OCI-LY3 (cell line): ENCODE results near the gene MGAT4B.

Source experiments
- H2AFZ ChIP-seq: fragments of 200-600, 300-600 bp; shearing (Covaris generic); 2 replicates; pipeline ENCODE4 v1.6.0; 2014; ENCODE audit warnings: antibody characterized with exemption, low read depth, low read length
- H3K27ac ChIP-seq: fragments of 200-600, 300-600 bp; sonication (generic); 2 replicates; pipeline ENCODE4 v1.5.1; 2014; ENCODE audit warnings: mild to moderate bottlenecking, low read length, moderate library complexity, mixed read lengths
- H3K27me3 ChIP-seq: fragments of 200-600, 300-600 bp; sonication (generic); 2 replicates; pipeline ENCODE4 v1.6.1; 2014; ENCODE audit warnings: low read depth, low read length, mixed read lengths
- H3K36me3 ChIP-seq: fragments of 200-600, 300-600 bp; sonication (generic); replicated peaks from 2 replicates; pipeline ENCODE3; 2014; ENCODE audit warnings: low read depth, low read length, mixed read lengths
- H3K4me1 ChIP-seq: fragments of 300-600, 200-600 bp; sonication (generic); 2 replicates; pipeline ENCODE4 v1.6.1; 2014; ENCODE audit warnings: low read length, mixed read lengths
- H3K4me2 ChIP-seq: fragments of 200-600, 300-600 bp; sonication (generic); 2 replicates; pipeline ENCODE4 v1.6.1; 2014; ENCODE audit warnings: low read length, mixed read lengths
- H3K4me3 ChIP-seq: fragments of 300-600, 200-600 bp; sonication (generic); 2 replicates; pipeline ENCODE4 v1.5.1; 2014; ENCODE audit warnings: antibody characterized with exemption, mild to moderate bottlenecking, low read length, moderate library complexity
- H3K79me2 ChIP-seq: fragments of 300-600, 200-600 bp; shearing (Covaris generic); 2 replicates; pipeline ENCODE4 v1.6.1; 2014; ENCODE audit warnings: mild to moderate bottlenecking, low read length, mixed read lengths
- H3K9ac ChIP-seq: fragments of 300-600, 200-600 bp; shearing (Covaris generic); 2 replicates; pipeline ENCODE4 v1.6.0; 2014; ENCODE audit warnings: mild to moderate bottlenecking, low read length, moderate library complexity
- H3K9me3 ChIP-seq: fragments of 200-600, 300-600 bp; shearing (Covaris generic); 2 replicates; pipeline ENCODE4 v1.6.1; 2014; ENCODE audit warnings: low read length, mixed read lengths; ENCODE audit not compliant: insufficient read depth
- H4K20me1 ChIP-seq: fragments of 200-600, 300-600 bp; sonication (generic); 2 replicates; pipeline ENCODE4 v1.6.1; 2016; ENCODE audit warnings: low read length, mixed read lengths; ENCODE audit not compliant: insufficient read depth
- EZH2phosphoT487 ChIP-seq: fragments of 200-600 bp; shearing (Covaris generic); IDR thresholded peaks from 2 replicates; pipeline ENCODE4 v1.6.1; 2018; ENCODE audit warnings: antibody characterized with exemption, mixed run types, low read depth
- TF ChIP-seq, protein P1 (sequence below): fragments of 200-600, 300-600 bp; sonication (generic); IDR thresholded peaks from 2 replicates; pipeline ENCODE4 v1.5.1; 2014; ENCODE audit warnings: antibody characterized with exemption, low read length, low read depth

Gene MGAT4B

DNA sequence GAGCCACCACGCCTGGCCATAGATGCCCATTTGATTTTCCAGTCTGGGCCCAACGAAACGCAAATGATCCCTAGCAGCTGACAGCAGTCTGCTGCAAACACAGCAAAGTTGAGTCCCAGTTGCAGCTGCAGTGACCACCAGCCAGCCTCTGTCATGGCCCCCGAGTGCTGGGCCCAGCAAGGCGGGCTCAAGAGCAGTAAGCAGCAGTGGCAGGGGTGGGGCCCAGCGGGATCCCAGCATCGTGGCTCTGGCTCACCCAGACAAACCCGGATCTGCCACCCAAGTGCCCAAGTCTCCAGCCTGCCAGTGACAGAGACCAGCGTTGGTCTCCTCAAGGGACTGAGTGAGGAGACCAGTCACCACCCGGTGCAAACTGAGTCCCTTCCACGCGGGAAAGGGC is 19.8 kb downstream of the MGAT4B start:
- no peaks in the 10 kb centered on the region for H3K36me3 ChIP-seq
- no peak overlapping the region for H3K4me2 ChIP-seq
- H3K9ac ChIP-seq: no peak overlapping the region
- H2AFZ ChIP-seq: no peak overlapping the region
- no peaks in the 10 kb centered on the region for H3K79me2 ChIP-seq
- H3K27me3 ChIP-seq: no peaks in the 10 kb centered on the region
- H3K4me3 ChIP-seq: no peak overlapping the region
- no peaks in the 10 kb centered on the region for H3K9me3 ChIP-seq
- H4K20me1 ChIP-seq: no peaks in the 10 kb centered on the region
- H3K4me1 ChIP-seq: no peaks in the 10 kb centered on the region
- H3K27ac ChIP-seq: no peak overlapping the region
- TF ChIP-seq, protein P1, sequence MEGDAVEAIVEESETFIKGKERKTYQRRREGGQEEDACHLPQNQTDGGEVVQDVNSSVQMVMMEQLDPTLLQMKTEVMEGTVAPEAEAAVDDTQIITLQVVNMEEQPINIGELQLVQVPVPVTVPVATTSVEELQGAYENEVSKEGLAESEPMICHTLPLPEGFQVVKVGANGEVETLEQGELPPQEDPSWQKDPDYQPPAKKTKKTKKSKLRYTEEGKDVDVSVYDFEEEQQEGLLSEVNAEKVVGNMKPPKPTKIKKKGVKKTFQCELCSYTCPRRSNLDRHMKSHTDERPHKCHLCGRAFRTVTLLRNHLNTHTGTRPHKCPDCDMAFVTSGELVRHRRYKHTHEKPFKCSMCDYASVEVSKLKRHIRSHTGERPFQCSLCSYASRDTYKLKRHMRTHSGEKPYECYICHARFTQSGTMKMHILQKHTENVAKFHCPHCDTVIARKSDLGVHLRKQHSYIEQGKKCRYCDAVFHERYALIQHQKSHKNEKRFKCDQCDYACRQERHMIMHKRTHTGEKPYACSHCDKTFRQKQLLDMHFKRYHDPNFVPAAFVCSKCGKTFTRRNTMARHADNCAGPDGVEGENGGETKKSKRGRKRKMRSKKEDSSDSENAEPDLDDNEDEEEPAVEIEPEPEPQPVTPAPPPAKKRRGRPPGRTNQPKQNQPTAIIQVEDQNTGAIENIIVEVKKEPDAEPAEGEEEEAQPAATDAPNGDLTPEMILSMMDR: no peak

DNA sequence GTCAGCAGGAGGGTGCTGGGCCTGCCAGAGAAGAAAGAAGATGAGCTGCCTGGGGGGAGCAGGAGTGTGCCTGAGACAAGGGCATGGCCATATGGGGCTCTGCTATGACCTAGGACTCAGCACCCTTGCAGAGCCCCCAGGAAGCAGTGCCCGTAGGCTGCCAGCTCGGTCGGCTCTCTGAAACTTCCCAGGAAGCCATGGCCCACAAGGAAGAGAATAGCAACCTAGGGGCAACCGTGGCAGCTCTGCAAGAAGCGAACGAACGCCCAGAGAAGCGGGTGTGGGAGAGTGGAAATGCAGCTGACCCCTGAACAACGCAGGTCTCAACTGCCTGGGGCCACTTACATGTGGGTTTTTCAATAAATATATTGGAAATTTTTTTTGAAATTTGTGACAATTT is 23.5 kb downstream of the MGAT4B start:
- H3K79me2 ChIP-seq: no peaks in the 10 kb centered on the region
- H3K4me1 ChIP-seq: no peaks in the 10 kb centered on the region
- H3K27me3 ChIP-seq: no peaks in the 10 kb centered on the region
- H3K9me3 ChIP-seq: no peaks in the 10 kb centered on the region
- no peak overlapping the region for H3K9ac ChIP-seq
- no peak overlapping the region for H3K4me2 ChIP-seq
- no peak overlapping the region for H3K4me3 ChIP-seq
- H2AFZ ChIP-seq: no peak overlapping the region
- TF ChIP-seq EZH2phosphoT487: no peak
- H4K20me1 ChIP-seq: no peaks in the 10 kb centered on the region
- H3K36me3 ChIP-seq: peaks cover 3% of the 10 kb centered on the region
- H3K27ac ChIP-seq: no peak overlapping the region

DNA sequence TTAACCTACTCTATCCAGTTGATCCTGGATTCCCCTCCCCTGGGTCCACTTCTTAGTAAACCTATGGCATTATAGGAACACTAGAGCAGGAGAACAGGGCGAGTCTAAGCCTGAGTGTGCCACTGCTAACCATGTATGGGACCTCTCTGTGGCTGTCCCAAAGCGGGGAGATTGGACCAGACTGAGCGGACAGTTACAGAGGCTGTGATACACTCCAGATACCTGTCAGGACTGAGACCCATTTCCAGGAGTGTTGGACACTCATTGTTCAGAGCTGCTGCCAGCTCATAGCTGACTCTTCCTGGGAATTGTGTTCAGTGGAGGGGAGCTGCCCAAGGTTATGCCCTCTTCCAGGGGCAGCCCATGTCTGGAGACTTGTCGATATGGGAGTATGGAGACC is 24.8 kb downstream of the MGAT4B start:
- H3K9ac ChIP-seq: no peak overlapping the region
- no peak overlapping the region for H3K4me3 ChIP-seq
- H3K27ac ChIP-seq: no peak overlapping the region
- TF ChIP-seq, protein P1: no peak
- TF ChIP-seq EZH2phosphoT487: no peak
- no peaks in the 10 kb centered on the region for H3K79me2 ChIP-seq
- no peak overlapping the region for H3K4me2 ChIP-seq
- H3K4me1 ChIP-seq: no peaks in the 10 kb centered on the region
- peaks cover 6% of the 10 kb centered on the region for H3K36me3 ChIP-seq
- no peak overlapping the region for H2AFZ ChIP-seq
- H3K9me3 ChIP-seq: no peaks in the 10 kb centered on the region
- H3K27me3 ChIP-seq: no peaks in the 10 kb centered on the region
- H4K20me1 ChIP-seq: no peaks in the 10 kb centered on the region

DNA sequence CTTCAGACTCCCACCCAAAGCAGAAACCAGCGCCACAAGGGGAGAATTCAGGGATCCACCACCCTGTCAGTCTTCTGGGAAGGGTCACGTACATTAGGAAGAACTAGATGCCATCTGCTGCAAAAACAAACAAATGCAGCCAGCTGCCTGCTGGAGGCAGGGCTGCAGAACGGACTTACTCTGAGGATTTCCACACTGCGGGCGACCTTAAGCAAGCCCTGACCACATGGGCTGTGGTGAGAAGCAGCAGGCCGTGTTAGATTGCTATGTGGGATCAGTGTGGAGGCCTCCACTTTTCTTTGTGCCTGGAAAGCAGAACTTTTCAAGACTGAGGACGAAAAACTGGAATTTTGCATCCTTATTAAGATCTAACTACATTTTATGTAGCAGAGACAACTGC is 26.3 kb downstream of the MGAT4B start:
- Histone ChIP-seq H2AFZ (no peak overlapping the region), H3K9me3 (no peaks in the 10 kb centered on the region), H3K4me1 (no peaks in the 10 kb centered on the region), H3K4me2 (no peak overlapping the region), H3K9ac (no peak overlapping the region), H3K36me3 (peaks cover 18% of the 10 kb centered on the region), H3K79me2 (no peaks in the 10 kb centered on the region), H4K20me1 (no peaks in the 10 kb centered on the region), H3K4me3 (no peak overlapping the region), H3K27me3 (no peaks in the 10 kb centered on the region), H3K27ac (no peak overlapping the region)
- TF ChIP-seq, protein P1: no peak
- no peak for TF ChIP-seq EZH2phosphoT487

DNA sequence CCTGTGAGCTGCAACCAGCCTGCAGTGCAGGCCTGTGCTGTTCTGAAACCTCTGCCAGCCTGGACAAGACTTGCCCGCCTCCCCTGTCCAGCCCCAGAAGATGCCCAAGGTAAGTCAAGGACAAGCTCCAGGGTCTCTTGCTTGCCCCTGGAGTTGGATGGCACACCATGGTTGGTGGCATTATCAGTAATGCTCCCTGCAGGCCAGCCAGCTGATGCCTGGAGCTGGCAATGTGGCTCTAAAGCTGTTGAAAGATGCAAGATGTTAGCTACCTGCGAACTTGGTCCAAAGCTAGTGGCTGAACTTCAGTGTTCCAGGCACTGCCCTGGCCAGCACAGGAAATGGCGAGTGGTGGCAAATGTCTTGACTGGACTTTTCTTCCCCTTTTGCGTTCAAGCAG is 26.8 kb downstream of the MGAT4B start:
- TF ChIP-seq EZH2phosphoT487: no peak
- TF ChIP-seq, protein P1: no peak
- Histone ChIP-seq H3K4me2 (no peak overlapping the region), H2AFZ (no peak overlapping the region), H3K9me3 (no peaks in the 10 kb centered on the region), H3K27me3 (no peaks in the 10 kb centered on the region), H3K36me3 (peaks cover 24% of the 10 kb centered on the region), H3K4me3 (no peak overlapping the region), H3K9ac (no peak overlapping the region), H4K20me1 (no peaks in the 10 kb centered on the region), H3K4me1 (no peaks in the 10 kb centered on the region), H3K27ac (no peak overlapping the region), H3K79me2 (no peaks in the 10 kb centered on the region)
